Naive thymus-derived CD4-positive, alpha-beta T cell (primary cell): ENCODE measurements around the gene IFT74. TPM values are rescaled to one million over a fixed set of nuclear protein-coding genes. Genes with fewer than 3 reads are reported as not detected.
A peak's percentile ranks its signal among the peaks of the same experiment; 100 is the strongest.
"Not testable (repeated sequence)": the region's sequence is repeated elsewhere in the genome, so short reads cannot be mapped to it uniquely, and the experiment has no call there.

Experiments used
- ATAC-seq: fragments of 150-1000 bp; cut with Tn5 transposase; 2 replicates; pipeline ENCODE4 v1.10.0; 2021; ENCODE audit warnings: mild to moderate bottlenecking, moderate library complexity
- CTCF ChIA-PET: fragments of 350-600 bp; sonication (Branson Sonifier 250); formaldehyde crosslinking; loops from one replicate; lab custom pipeline; 2021; ENCODE audit warnings: antibody characterized with exemption; lab: Charles Lee
- POLR2A ChIA-PET: fragments of 350-600 bp; sonication (Branson Sonifier 250); formaldehyde crosslinking; loops from one replicate; lab custom pipeline; 2021; ENCODE audit warnings: antibody characterized with exemption, inconsistent platforms; lab: Charles Lee
- DNase-seq, 9 donors: peaks; one replicate each; pipeline versions ENCODE4 v3.0.0 to v3.0.0-alpha.2; 2020 to 2022; ENCODE audit warnings: mixed read lengths in 1 of 9
- H3K27ac ChIP-seq: one replicate; pipeline ENCODE4 v1.7.0; 2013; ENCODE audit warnings: mild to moderate bottlenecking, low read depth, low read length, moderate library complexity
- H3K27me3 ChIP-seq, 2 donors: one replicate each; pipeline ENCODE4 v1.7.0; 2013; ENCODE audit warnings: low read length in 2 of 2, mild to moderate bottlenecking in 2 of 2, moderate library complexity in 2 of 2; ENCODE audit not compliant: control insufficient read depth in 2 of 2, insufficient read depth in 2 of 2
- H3K36me3 ChIP-seq, 3 experiments: 1 replicate in 2 of 3; 2 replicates in 1 of 3; pipeline ENCODE4 v1.7.0; 2013; ENCODE audit warnings: low read length in 3 of 3, mild to moderate bottlenecking in 3 of 3, moderate library complexity in 1 of 3; ENCODE audit not compliant: insufficient read depth in 3 of 3, control insufficient read depth in 2 of 3
- H3K4me1 ChIP-seq, 2 donors: one replicate each; pipeline ENCODE4 v1.7.0; 2013; ENCODE audit warnings: low read length in 2 of 2, mild to moderate bottlenecking in 2 of 2, moderate library complexity in 1 of 2; ENCODE audit not compliant: control insufficient read depth in 2 of 2, insufficient read depth in 2 of 2
- H3K4me3 ChIP-seq: 2 replicates; pipeline ENCODE4 v1.7.0; 2013; ENCODE audit warnings: mild to moderate bottlenecking, low read length
- H3K9me3 ChIP-seq, 3 experiments: 1 replicate in 2 of 3; 2 replicates in 1 of 3; pipeline ENCODE4 v1.7.0; 2013; ENCODE audit warnings: low read length in 3 of 3; ENCODE audit not compliant: control insufficient read depth in 2 of 3
- H3K27ac Mint-ChIP-seq, 9 donors: one replicate each; pipeline ENCODE4 v1.8.0; 2020 to 2022; ENCODE audit warnings: mixed read lengths in 9 of 9, mild to moderate bottlenecking in 8 of 9, moderate library complexity in 5 of 9, inconsistent platforms in 2 of 9
- H3K27me3 Mint-ChIP-seq, 5 donors: one replicate each; pipeline ENCODE4 v1.8.0; 2021 to 2022; ENCODE audit warnings: mixed read lengths in 5 of 5, mild to moderate bottlenecking in 1 of 5
- H3K36me3 Mint-ChIP-seq, 5 donors: one replicate each; pipeline ENCODE4 v1.8.0; 2020 to 2022; ENCODE audit warnings: mixed read lengths in 5 of 5, mild to moderate bottlenecking in 3 of 5, inconsistent platforms in 1 of 5
- H3K4me1 Mint-ChIP-seq, 7 donors: one replicate each; pipeline ENCODE4 v1.8.0; 2020 to 2022; ENCODE audit warnings: mixed read lengths in 7 of 7, mild to moderate bottlenecking in 3 of 7, inconsistent platforms in 1 of 7
- H3K4me3 Mint-ChIP-seq, 10 donors: one replicate each; pipeline ENCODE4 v1.8.0; 2020 to 2022; ENCODE audit warnings: mild to moderate bottlenecking in 10 of 10, mixed read lengths in 10 of 10, moderate library complexity in 6 of 10, inconsistent platforms in 2 of 10
- H3K9me3 Mint-ChIP-seq, 11 donors: one replicate each; pipeline ENCODE4 v1.8.0; 2020 to 2022; ENCODE audit warnings: mixed read lengths in 11 of 11, mild to moderate bottlenecking in 4 of 11, inconsistent platforms in 1 of 11, moderate library complexity in 1 of 11
- intact Hi-C, 2 donors: fragments of 100-400 bp; cut with micrococcal nuclease; formaldehyde crosslinking; loops; one replicate each; pipeline ENCODE4 v1.15.1; 2023
- polyA plus RNA-seq, 2 donors: library from polyadenylated mRNA; unstranded; fragments of 300-500 nt; fragmentation: Illumina TruSeq; gene quantifications; one replicate each; pipeline ENCODE4 v1.2.3, GENCODE V29; 2021
- total RNA-seq, 6 experiments: library from RNA in 5 of 6; stranded (reverse) in 5 of 6; gene quantifications; 1 replicate in 5 of 6; 2 replicates in 1 of 6; pipeline ENCODE4 v1.2.3 and lab custom pipeline; 2021 to 2026

IFT74 gene
- total and polyA plus RNA-seq, 7 experiments from 2014 or later: 8.0 to 12.4 (median 9.7) TPM

- ChIA-PET POLR2A (no interaction called here), CTCF (no interaction called here)
- DNase-seq (no peak), ATAC-seq (no peak)
- Mint-ChIP-seq H3K36me3 (peaks cover 0 to 4% (median 0%) of the 10 kb centered on the region in 5 donors), H3K4me3 (no peak overlapping the region), H3K4me1 (peaks cover 0 to 7% (median 0%) of the 10 kb centered on the region in 7 donors), H3K27ac (no peak overlapping the region), H3K9me3 (peaks cover 0 to 5% (median 0%) of the 10 kb centered on the region in 11 donors), H3K27me3 (peaks cover 2 to 19% (median 15%) of the 10 kb centered on the region in 5 donors)
- H3K4me1 ChIP-seq: no peaks in the 10 kb centered on the region
- H3K27ac ChIP-seq: no peak overlapping the region
- intact Hi-C loops: no loop called here
- H3K27me3 ChIP-seq: no peaks in the 10 kb centered on the region
- H3K36me3 ChIP-seq: no peaks in the 10 kb centered on the region
- H3K9me3 ChIP-seq: no peaks in the 10 kb centered on the region
- H3K4me3 ChIP-seq: no peak overlapping the region
Observed at GRCh38 chr9:27090231-27090630, 134.0 kb downstream of the IFT74 start.

DNA sequence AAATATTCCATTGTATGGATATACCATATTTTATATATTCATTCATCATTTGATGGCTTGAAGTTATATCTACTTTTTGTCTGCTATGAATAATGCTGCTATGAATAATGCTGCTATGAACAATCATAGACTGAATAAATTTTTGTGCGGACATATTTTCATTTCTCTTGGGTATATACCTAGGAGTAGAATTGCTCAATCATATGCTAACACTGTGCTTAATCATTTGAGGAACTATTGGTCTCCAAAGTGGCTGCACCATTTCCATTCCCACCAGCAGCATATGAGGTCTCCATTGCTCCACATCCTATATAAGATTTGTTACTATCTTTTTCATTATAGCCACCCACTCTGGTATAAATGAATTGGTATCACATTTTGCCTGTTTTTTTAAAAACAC lies 134.5 kb downstream of the IFT74 start:
- no peak overlapping the region for H3K27ac Mint-ChIP-seq
- POLR2A ChIA-PET: no interaction called here
- ATAC-seq: no peak
- intact Hi-C loops: no loop called here
- CTCF ChIA-PET: no interaction called here
- peaks cover 0 to 23% (median 17%) of the 10 kb centered on the region in 5 donors for H3K27me3 Mint-ChIP-seq
- H3K36me3 Mint-ChIP-seq: peaks cover 0 to 4% (median 0%) of the 10 kb centered on the region in 5 donors
- H3K27me3 ChIP-seq: no peaks in the 10 kb centered on the region
- H3K4me3 ChIP-seq: no peak overlapping the region
- no peaks in the 10 kb centered on the region for H3K4me1 ChIP-seq
- H3K9me3 Mint-ChIP-seq: peaks cover 0 to 5% (median 0%) of the 10 kb centered on the region in 11 donors
- no peaks in the 10 kb centered on the region for H3K36me3 ChIP-seq
- H3K9me3 ChIP-seq: no peaks in the 10 kb centered on the region
- no peak for DNase-seq
- H3K27ac ChIP-seq: no peak overlapping the region
- H3K4me3 Mint-ChIP-seq: no peak overlapping the region
- peaks cover 0 to 7% (median 0%) of the 10 kb centered on the region in 7 donors for H3K4me1 Mint-ChIP-seq

DNA sequence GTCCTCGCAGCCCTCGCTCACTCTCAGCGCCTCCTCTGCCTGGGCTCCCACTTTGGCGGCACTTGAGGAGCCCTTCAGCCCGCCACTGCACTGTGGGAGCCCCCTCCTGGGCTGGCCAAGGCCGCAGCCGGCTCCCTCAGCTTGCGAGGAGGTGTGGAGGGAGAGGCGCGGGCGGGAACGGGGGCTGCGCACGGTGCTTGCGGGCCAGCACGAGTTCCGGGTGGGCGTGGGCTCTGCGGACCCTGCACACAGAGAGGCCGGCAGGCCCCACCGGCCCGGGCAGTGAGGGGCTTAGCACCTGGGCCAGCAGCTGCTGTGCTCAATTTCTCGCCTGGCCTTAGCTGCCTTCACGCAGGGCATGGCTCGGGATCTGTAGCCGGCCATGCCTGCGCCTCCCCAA lies 136.3 kb downstream of the IFT74 start:
- intact Hi-C loops, H3K4me3 ChIP-seq, H3K9me3 ChIP-seq, H3K4me3 Mint-ChIP-seq, H3K36me3 ChIP-seq, H3K4me1 Mint-ChIP-seq, DNase-seq, POLR2A ChIA-PET, H3K4me1 ChIP-seq, H3K27ac Mint-ChIP-seq, CTCF ChIA-PET, ATAC-seq, H3K27me3 ChIP-seq, H3K27ac ChIP-seq: not testable (repeated sequence)
- H3K27me3 Mint-ChIP-seq: peaks cover 0 to 34% (median 28%) of the 10 kb centered on the region in 5 donors
- H3K36me3 Mint-ChIP-seq: peaks cover 0 to 10% (median 0%) of the 10 kb centered on the region in 5 donors
- H3K9me3 Mint-ChIP-seq: peaks cover 0 to 13% (median 1%) of the 10 kb centered on the region in 11 donors

DNA sequence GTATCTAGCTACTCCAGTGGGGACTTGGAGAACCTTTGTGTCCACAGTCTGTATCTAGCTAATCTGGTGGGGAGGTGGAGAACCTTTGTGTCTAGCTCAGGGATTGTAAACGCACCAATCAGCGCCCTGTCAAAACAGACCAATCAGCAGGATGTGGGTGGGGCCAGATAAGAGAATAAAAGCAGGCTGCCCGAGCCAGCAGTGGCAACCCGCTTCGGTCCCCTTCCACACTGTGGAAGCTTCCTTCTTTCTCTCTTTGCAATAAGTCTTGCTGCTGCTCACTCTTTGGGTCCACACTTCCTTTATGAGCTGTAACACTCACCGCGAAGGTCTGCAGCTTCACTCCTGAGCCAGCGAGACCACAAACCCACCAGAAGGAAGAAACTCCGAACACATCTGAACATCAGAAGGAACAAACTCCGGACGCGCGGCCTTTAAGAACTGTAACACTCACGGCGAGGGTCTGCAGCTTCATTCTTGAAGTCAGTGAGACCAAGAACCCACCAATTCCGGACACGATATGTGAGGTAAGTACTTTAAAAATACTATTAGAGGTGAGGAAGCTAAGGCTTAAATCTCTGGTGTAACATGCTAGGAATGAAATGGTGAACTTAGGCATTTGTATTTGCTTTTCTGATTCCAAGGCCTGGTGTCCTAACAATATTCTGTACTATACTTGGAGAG lies 137.3 kb downstream of the IFT74 start:
- Mint-ChIP-seq H3K4me3 (peak overlapping the region in 1 of 10 donors; percentile 26), H3K27me3 (peaks cover 0 to 34% (median 28%) of the 10 kb centered on the region in 5 donors), H3K36me3 (peaks cover 0 to 10% (median 0%) of the 10 kb centered on the region in 5 donors), H3K9me3 (peaks cover 0 to 13% (median 1%) of the 10 kb centered on the region in 11 donors)
- CTCF ChIA-PET, H3K9me3 ChIP-seq, ATAC-seq, POLR2A ChIA-PET, DNase-seq, H3K4me1 Mint-ChIP-seq, H3K4me3 ChIP-seq, H3K27ac ChIP-seq, H3K36me3 ChIP-seq, intact Hi-C loops, H3K27ac Mint-ChIP-seq, H3K27me3 ChIP-seq, H3K4me1 ChIP-seq: not testable (repeated sequence)

DNA sequence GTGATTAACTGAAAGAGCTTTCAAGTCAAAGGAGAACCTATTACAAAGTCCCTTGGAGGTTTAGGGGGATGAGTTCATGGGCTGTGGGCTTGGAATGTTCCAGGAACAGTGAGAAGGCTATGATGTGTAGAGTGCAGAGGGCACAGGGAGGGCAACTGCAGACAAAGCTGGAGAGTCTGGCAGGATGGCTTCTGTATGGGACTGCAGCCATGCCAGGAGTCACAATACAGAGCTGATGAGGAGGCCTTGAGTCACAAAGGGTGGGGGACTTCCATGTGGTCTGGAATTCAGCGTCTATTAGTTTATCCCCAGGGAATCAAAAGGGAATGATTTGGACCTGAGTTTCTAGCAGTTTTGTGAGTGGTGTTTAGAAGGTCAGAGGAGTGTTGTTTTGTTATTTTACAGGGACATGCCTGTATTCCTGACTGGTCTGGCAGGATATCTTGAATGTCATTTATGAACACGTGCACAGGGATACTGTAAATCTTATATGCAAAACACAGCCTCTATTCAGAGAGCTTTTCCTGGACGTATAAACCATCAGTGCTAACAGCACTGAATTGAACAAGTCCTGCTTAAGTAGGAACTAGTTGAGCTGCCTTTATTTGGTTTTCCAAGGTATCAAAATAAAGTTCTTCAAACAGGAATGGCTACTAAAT lies 138.6 kb downstream of the IFT74 start:
- H3K9me3 Mint-ChIP-seq: peaks cover 0 to 13% (median 1%) of the 10 kb centered on the region in 11 donors
- H3K27ac Mint-ChIP-seq: no peak overlapping the region
- intact Hi-C loops: no loop called here
- peaks cover 0 to 7% (median 0%) of the 10 kb centered on the region in 7 donors for H3K4me1 Mint-ChIP-seq
- H3K36me3 Mint-ChIP-seq: peaks cover 0 to 10% (median 0%) of the 10 kb centered on the region in 5 donors
- DNase-seq (no peak), ATAC-seq (no peak)
- H3K27me3 ChIP-seq: no peaks in the 10 kb centered on the region
- no peak overlapping the region for H3K27ac ChIP-seq
- H3K9me3 ChIP-seq: no peaks in the 10 kb centered on the region
- no peak overlapping the region for H3K4me3 Mint-ChIP-seq
- no peaks in the 10 kb centered on the region for H3K4me1 ChIP-seq
- H3K27me3 Mint-ChIP-seq: peaks cover 0 to 34% (median 28%) of the 10 kb centered on the region in 5 donors
- H3K36me3 ChIP-seq: no peaks in the 10 kb centered on the region
- H3K4me3 ChIP-seq: no peak overlapping the region
- CTCF ChIA-PET: no interaction called here
- POLR2A ChIA-PET: no interaction called here

DNA sequence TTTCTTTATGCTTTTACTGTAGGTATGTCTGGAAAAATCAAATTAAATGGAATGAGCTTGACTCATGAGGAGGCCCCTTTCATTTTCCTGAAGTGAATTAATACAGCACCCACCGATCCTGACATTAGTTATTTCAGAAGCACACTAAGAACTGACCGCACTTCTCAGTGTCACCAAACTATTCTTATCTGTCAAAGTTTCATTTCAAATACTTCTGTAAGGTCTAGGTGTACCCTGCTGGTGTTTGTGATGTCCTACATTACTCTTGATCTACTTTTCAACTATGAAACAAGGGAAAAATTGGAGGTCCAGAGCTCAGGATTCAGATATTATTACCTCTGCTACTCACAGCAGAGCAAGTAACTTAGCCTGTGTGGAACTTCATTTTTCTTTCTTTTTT lies 151.0 kb downstream of the IFT74 start:
- Mint-ChIP-seq H3K27ac (no peak overlapping the region), H3K9me3 (peaks cover 0 to 3% (median 0%) of the 10 kb centered on the region in 11 donors), H3K36me3 (no peaks in the 10 kb centered on the region), H3K4me1 (no peaks in the 10 kb centered on the region), H3K27me3 (peaks cover 0 to 8% (median 4%) of the 10 kb centered on the region in 5 donors), H3K4me3 (no peak overlapping the region)
- DNase-seq (no peak), ATAC-seq (no peak)
- Histone ChIP-seq H3K4me1 (no peaks in the 10 kb centered on the region), H3K9me3 (no peaks in the 10 kb centered on the region), H3K27me3 (no peaks in the 10 kb centered on the region), H3K27ac (no peak overlapping the region), H3K36me3 (no peaks in the 10 kb centered on the region), H3K4me3 (no peak overlapping the region)
- intact Hi-C loops: loop anchor here in 1 of 2 donors (10.0 kb wide), 1 partner anchor 708 kb away; no protein-coding TSS in a partner anchor
- CTCF ChIA-PET: no interaction called here
- POLR2A ChIA-PET: no interaction called here
